Neural progenitor cell (in vitro differentiated cells): ENCODE data around the gene CXCL6.

Experiments used
- CTCF ChIP-seq: fragments of 200-600 bp; sonication (generic); IDR thresholded peaks from 2 replicates; pipeline ENCODE4 v1.5.1; 2017; ENCODE audit warnings: antibody characterized with exemption, mild to moderate bottlenecking
- EZH2 ChIP-seq: fragments of 200-600 bp; sonication (generic); IDR thresholded peaks from 2 replicates; pipeline ENCODE4 v1.6.1; 2017; ENCODE audit warnings: antibody characterized with exemption, mild to moderate bottlenecking, moderate library complexity
- EZH2phosphoT487 ChIP-seq: fragments of 200-600 bp; sonication (generic); IDR thresholded peaks from 2 replicates; pipeline ENCODE4 v1.6.1; 2017; ENCODE audit warnings: antibody characterized with exemption

GRCh38 chr4:73841243-73841925, 4.9 kb downstream of the CXCL6 start:
- TF ChIP-seq CTCF (no peak), EZH2 (no peak), EZH2phosphoT487 (no peak)
